ENCODE measurements around the gene LANCL3.

Gene LANCL3

DNA sequence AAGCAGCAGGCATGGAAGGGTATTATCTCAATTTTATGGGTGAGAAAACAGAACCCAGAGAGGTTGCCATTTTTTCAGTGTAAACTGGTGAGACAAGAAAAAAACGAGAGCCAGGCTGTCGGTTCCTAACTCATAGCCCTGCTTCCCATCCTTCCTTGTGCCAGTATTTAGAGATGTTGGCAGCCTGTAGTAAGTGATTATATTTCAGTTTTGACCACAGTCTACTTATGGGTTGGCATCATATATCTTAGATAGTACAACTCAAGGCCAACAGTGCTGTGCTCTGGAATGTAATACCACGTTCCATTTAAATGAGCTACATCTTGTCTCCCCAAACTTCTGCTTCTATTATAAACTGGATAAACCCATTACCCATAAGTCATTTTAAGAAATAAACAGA, 154.9 kb downstream of the LANCL3 start:
- Mint-ChIP-seq H3K27ac (no peak overlapping the region), H3K27me3 (peaks cover 6% of the 10 kb centered on the region), H3K9me3 (ENCODE audit: low read depth) (peaks cover 6% of the 10 kb centered on the region), H3K36me3 (peaks cover 6% of the 10 kb centered on the region), H3K4me1 (ENCODE audit: low read depth) (no peaks in the 10 kb centered on the region), H3K4me3 (no peak overlapping the region)

Data from activated naive CD8-positive, alpha-beta T cell (primary cell).